ENCODE results near the gene PSMC3IP.
"Not testable (repeated sequence)": the region's sequence is repeated elsewhere in the genome, so short reads cannot be mapped to it uniquely, and the experiment has no call there.

PSMC3IP gene

DNA sequence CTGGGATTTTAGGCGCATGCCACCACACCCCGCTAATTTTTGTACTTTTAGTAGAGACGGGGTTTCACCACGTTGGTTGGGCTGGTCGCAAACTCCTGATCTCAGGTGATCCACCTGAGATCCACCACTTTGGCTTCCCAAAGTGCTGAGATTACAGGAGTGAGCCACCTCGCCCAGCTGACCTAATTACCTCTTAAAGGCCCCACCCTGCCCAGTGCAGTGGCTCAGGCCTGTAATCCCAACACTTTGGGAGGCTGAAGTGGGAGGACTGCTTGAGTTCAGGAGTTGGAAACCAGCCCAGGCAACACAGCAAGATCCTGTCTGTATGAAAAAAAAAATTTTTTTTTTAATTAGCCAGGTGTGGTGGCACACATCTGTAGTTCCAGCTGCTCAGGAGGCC, 18.5 kb downstream of the PSMC3IP start:
- DNase-seq, result no peak

DNA sequence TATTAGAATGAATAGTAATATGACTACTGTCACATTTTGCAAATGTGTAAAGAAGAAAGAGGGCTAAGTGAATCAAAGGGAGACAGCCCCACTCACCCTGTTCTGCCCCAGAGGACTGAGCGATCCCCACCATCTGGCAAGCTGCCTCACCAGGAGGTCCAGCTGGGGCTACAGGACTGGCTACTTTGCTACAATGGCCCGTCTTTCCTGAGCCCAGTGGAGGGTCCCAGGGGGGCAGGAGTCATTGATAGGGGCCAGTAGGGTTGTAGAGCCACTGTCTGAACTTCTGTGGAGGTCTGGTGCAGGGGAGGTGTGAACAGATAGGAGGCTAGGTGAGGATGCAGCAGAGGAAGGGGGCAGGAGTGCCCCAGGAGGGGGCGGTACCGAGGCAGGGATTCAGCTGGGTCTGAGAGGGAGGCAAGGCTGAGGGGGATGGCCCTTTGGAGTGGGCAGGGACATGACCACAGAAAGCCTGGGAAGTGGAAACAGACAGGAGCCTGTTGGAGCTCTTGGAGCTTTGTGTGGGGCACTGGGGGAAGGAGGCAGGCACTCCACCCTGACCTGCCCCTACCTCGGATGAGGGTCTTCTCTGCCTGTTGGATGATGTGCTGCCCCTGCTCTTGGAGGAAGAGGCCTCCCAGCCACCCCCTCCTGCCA, 21.4 kb downstream of the PSMC3IP start:
- not testable (repeated sequence) for DNase-seq

DNA sequence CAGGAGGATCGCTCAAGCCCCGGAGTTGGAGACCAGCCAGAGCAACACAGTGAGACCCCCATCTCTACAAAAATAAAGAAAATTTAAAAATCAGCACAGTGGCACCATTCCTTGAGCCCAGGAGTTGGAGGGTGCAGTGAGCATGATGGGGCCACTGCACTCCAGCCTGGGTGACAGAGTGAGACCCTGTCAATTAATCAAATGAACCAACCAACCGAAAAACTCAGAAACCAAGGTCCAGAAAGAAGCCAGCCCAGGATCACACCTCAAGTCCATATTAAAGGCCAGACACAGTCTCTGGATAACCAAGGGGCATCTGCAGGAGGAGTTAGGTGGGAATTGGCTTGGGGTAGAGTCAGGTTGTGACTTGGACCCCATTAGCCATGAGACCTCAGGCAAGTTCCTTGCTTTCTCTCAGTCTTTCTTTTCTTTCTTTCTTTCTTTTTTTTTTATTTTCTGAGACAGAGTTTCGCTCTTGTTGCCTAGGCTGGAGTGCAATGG, 22.4 kb downstream of the PSMC3IP start:
- no peak for DNase-seq

DNA sequence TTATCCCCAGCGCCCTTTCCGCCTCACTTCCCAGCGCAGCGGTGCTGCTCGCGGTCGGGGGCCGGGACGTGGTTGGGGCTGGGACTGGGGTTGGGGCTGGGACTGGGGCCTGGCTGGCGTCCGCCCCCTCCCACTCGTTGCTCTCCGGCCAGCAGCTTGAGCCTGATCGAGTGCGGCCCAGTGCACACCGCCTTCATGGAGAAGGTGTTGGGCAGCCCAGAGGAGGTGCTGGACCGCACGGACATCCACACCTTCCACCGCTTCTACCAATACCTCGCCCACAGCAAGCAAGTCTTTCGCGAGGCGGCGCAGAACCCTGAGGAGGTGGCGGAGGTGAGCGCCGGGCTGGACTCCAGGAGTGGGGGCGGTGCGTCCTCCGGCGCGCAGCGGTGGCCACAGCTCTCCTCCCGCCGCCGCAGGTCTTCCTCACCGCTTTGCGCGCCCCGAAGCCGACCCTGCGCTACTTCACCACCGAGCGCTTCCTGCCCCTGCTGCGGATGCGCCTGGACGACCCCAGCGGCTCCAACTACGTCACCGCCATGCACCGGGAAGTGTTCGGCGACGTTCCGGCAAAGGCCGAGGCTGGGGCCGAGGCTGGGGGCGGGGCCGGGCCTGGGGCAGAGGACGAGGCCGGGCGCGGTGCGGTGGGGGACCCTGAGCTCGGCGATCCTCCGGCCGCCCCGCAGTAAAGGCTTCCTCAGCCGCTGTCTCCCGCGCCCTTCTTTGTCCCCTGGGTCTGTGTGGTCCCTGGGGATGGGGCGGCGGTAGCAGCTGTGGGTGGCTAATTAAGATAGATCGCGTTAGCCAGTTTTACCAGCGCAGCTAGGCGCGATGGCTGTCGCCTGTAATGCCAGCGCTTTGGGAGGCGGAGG, 23.0 kb downstream of the PSMC3IP start:
- peak; percentile 76 to 82 for DNase-seq

DNA sequence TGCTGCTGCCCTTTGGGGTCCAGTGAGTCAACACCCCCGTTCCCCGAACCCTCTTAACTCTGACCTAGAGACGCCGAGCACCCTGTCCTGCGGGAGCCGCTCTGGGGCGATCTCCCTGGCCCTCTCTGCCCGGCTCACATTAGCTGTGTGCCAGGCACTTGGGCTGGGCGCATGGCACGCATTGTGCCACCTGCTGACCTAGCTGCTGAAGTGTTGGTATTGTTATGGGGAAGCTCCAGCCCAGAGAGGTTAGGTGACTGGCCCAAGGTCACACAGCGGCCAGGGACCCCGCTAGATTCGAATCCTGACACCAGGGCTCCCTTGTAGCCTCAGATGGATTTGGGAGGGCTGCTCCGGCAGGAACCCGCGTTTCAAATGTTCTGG, 23.7 kb downstream of the PSMC3IP start:
- DNase-seq, result peak in 1 of 2 experiments; percentile 27

DNA sequence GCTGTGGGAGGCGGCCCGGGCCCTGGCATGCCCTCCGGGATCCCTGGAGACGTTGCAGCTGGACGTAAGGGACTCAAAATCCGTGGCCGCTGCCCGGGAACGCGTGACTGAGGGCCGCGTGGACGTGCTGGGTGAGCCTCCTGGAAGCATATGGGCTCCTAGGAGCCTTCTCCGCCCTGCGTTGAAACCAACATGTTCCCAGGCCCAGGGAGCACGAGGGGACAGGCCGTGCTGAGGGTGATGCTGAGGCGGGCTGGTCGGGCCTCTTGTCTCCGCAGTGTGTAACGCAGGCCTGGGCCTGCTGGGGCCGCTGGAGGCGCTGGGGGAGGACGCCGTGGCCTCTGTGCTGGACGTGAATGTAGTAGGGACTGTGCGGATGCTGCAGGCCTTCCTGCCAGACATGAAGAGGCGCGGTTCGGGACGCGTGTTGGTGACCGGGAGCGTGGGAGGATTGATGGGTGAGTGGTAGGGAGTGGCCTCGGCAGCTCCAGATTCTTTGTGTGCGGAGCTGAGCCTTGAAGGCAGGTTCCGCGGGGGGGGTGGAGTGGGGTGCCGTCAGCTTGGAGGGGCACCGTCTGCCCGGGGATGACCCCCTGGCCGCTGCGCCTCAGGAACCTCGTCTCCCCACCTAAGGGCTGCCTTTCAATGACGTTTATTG, 24.2 kb downstream of the PSMC3IP start:
- DNase-seq, result no peak

DNA sequence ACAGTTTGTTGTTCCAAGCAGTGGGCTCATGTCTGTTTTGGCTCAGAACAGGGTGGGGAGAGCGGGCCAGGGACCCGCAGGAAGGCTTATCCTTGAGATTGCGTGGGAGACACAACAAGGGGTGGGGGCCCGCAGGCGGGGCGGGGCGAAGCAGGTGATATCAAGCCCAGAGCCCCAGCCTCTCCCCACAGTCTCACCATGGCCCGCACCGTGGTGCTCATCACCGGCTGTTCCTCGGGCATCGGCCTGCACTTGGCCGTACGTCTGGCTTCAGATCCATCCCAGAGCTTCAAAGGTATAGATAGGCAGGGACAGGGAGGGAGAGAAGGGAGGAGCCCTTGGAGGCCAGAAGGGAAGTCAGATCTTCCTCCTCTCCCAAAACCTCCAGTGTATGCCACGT, 24.8 kb downstream of the PSMC3IP start, which contains the start of gene HSD17B1:
Gene HSD17B1 (plus strand): TSS at position 188 of the 400 bp plus-strand sequence. CDS start 11 bp downstream, at position 199.
- DNase-seq, result not testable (repeated sequence)

DNA sequence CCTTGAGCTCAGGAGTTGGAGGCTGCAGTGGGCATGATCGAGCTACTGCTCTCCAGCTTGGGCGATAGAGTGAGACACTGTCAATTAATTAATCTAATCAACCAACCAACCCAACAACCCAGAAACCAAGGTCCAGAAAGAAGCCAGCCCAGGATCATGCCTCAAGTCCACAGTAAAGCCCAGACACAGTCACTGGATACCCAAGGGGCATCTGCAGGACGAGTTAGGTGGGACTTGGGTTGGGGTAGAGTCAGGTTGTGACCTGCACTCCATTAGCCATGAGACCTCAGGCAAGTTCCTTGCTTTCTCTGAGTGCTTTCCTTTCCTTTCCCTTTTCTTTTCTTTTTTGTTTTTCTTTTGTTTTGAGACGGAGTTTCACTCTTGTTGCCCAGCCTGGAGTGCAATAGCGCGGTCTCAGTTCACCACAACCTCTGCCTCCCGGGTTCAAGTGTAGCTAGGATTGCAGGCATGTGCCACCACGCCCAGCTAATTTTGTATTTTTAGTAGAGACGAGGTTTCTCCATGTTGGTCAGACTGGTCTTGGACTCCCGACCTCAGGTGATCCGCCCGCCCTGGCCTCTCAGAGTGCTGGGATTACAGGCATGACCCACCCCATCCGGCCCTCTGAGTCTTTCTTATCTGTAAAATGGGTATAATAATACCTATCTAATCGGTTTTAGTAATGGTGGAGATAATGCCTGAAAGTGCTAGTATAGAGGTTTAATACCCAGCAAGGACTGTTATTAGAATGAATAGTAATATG, 28.4 kb downstream of the PSMC3IP start:
- no peak for DNase-seq

DNA sequence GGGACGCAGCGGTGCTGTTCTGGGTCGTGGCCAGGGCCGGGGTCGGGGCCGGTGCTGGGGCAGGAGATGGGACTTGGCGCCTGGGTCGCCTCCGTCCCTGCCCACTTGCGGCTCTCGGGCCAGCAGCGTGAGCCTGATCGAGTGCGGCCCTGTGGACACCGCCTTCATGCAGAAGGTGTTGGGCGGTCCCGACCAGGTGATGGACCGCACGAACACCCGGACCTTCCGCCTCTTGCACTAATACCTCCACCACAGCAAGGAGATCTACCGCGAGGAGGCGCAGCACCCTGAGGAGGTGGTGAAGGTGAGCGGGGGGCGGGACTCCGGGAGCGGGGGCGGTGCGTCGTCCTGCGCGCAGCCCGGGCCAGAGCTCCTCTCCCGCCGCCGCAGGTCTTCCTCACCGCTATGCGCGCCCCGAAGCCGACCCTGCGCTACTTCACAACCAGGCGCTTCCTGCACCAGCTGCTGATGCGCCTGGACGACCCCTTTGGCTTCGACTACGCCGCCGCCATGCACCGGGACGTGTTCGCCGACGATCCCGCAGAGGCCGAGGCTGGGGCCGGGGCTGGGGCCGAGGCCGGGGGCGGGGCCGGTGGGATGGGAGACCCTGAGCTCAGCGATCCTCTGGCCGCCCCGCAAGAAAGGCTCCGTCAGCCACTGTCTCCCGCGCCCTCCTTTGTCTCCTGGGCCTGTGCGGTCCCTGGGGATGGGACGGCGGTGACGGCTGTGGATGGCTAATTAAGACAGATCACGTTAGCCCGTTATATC, 29.3 kb downstream of the PSMC3IP start:
- no peak for DNase-seq

DNA sequence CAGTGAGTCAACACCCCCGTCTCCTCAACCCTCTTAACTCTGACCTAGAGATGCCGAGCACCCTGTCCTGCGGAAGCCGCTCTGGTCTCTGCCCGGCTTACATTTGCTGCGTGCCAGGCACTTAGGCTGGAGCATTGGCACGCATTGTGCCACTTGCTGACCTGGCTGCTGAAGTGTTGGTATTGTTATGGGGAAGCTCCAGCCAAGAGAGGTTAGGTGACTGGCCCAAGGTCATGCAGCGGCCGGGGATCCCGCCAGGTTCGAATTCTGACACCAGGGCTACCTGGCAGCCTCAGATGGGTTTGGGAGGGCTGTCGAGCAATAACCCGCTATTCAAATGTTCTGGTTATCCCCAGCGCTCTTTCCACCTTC, 29.8 kb downstream of the PSMC3IP start:
- no peak for DNase-seq

DNA sequence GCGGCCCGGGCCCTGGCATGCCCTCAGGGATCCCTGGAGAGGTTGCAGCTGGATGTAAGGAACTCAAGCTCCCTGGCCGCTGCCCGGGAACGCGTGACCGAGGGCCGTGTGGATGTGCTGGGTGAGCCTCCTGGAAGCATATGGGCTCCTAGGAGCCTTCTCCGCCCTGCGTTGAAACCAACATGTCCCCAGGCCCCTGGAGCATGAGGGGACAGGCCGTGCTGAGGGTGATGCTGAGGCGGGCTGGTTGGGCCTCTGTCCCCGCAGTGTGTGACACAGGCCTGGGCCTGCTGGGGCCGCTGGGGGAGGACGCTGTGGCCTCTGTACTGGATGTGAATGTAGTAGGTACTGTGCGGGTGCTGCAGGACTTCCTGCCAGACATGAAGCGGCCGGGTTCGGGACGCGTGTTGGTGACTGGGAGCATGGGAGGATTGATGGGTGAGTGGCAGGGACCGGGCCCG, 30.5 kb downstream of the PSMC3IP start:
- no peak for DNase-seq

DNA sequence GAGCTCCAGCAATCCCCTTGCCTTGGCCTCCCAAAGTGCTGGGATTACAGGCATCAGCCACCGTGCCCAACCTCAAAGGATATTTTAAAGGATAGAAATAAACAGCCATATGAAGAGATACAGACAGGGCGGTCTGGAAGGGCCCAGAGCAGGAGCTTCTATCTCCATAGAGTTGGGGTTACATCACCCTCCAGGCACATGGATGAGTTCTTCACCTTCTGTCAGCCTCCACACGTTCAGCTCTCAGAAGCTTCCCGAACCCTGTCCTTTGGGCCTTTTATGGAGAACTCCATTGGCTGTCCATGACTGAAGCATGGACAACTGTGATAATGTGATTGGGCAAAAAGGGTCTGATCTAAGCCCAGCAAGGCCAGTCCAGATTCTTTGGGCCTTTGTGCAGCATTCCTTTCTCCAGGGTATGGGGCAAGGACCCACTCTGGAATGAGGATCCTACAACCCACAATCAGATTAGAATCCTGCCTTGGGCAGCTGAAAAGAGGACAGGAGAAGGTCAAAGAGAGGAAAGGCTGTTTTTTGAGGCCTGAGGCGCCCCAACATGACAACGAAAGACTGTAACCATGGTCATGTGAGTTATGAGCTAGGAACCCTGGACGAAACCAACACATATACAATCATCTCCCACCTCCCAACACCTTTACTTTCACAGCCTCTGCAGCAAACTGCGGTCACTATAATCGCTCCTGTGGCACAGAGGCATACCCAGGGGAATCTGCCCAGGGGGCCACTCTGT, 31.6 kb downstream of the PSMC3IP start:
- DNase-seq, result not testable (repeated sequence)

DNA sequence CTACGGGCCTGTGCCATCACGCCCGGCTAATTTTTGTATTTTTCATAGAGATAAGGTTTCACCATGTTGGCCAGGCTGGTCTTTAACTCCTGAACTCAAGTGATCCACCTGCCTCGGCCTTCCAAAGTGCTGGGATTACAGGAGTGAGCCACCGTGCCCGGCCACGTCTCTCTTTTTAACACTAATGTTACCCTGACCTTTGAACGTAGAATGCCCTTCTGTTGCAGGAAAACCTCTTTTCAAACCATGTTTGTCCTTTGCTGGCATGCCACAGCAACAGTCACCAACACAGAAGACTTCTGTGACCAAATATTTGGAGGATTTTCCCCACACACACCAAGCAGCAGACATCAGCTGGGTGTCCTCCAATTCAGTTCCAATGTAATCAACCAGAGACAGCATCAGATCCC, 32.6 kb downstream of the PSMC3IP start:
- DNase-seq, result no peak

DNA sequence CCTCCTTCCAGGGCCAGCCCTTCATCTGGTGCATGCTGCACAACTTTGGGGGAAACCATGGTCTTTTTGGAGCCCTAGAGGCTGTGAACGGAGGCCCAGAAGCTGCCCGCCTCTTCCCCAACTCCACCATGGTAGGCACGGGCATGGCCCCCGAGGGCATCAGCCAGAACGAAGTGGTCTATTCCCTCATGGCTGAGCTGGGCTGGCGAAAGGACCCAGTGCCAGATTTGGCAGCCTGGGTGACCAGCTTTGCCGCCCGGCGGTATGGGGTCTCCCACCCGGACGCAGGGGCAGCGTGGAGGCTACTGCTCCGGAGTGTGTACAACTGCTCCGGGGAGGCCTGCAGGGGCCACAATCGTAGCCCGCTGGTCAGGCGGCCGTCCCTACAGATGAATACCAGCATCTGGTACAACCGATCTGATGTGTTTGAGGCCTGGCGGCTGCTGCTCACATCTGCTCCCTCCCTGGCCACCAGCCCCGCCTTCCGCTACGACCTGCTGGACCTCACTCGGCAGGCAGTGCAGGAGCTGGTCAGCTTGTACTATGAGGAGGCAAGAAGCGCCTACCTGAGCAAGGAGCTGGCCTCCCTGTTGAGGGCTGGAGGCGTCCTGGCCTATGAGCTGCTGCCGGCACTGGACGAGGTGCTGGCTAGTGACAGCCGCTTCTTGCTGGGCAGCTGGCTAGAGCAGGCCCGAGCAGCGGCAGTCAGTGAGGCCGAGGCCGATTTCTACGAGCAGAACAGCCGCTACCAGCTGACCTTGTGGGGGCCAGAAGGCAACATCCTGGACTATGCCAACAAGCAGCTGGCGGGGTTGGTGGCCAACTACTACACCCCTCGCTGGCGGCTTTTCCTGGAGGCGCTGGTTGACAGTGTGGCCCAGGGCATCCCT, 34.1 kb downstream of the PSMC3IP start:
- no peak for DNase-seq

DNA sequence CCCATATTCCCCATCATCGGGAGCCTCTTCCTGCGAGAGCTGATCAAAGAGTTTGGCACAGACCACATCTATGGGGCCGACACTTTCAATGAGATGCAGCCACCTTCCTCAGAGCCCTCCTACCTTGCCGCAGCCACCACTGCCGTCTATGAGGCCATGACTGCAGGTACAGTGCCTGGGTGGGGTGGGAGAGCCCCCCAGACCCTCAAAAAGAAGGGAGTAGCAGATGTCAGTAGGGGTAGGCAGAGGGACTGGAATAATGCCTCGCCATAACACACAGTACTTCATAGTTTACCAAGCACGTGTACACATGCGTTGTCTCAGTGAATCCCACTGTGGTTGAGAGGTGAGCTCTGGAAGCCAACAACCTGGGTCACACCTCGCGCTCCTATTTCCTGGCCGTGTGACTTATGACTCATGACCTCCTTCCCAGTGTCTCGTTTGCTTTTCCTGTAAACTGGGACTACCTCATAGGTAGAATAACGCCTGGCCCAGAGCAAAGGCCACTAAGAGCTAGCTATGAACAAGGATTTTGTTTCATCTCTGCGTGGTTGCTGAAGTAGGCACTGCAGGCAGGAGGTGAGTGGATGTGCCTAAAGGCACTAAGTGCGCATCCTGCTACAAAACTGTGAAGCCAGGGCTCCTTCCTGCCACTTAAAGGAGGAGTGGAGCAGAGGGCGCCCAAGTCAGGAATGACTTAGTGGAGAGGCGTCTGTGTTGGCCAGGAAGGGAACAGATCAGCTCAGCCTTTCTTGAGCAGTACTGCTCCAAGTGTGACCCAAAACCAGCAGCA, 36.3 kb downstream of the PSMC3IP start:
- DNase-seq, result no peak

DNA sequence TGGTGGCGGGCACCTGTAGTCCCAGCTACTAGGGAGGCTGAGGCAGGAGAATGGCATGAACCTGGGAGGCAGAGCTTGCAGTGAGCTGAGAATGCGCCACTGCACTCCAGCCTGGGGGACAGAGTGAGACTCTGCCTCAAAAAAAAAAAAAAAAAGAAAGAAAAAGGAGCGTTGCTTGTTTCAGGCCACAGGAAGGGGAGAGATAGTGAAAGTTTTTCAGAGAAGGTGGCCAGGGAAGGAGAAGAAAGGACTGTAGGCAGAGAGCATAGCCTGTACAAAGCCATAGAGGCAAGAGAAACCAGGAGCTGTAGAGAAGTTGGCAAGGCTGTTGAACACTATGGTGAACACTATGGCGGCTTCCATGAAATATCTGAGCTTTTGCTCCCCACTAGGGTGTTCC, 37.0 kb downstream of the PSMC3IP start:
- not testable (repeated sequence) for DNase-seq

DNA sequence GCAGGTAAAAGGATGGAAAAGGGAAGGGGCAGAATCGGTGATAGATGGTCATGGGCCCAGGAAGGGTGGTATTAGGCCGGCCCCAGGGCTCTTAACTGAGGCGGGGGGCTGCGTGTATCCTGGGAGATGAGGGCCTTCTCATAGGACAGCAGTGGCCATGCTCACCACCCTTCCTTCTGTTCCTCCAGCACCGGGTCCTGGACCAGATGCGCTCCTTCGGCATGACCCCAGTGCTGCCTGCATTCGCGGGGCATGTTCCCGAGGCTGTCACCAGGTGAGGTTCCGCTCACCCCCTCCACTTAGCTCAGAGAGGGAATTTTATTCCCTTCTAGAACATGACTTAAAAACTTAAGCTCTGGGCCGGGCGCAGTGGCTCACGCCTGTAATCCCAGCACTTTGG, 39.0 kb downstream of the PSMC3IP start:
- DNase-seq, result no peak

DNA sequence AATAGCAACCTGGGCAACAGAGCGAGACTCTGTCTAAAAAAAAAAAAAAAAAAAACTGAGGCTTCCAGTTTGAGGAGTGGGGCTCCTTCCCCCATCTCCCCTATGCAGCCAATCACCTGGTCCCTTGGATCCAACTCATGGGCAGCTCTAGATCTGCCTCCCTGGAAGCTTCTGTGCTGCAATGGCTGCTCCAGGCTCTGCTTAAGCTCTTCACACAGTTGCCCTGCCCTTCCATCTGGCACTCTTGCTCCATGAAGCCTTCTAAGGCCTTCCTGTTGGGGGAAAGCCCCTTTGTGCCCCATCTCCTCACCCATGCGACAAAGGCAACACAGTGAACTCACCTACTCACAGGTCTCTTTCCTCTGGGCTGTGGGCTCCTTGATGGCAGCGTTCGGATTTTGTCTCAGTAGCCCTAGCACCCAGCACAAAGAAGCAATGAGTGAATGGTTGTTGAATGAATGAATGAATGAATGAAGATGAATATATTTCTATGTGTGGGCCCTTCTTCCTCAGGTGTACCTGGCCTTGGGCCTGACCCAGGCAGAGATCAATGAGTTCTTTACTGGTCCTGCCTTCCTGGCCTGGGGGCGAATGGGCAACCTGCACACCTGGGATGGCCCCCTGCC, 39.6 kb downstream of the PSMC3IP start:
- no peak for DNase-seq
